Neural cell (in vitro differentiated cells): Measurements from ENCODE around the gene NPIPB6.

ENCODE experiments used
- EP300 ChIP-seq: fragments of 450-650 bp; conservative IDR thresholded peaks from 2 replicates; pipeline ENCODE4 v1.6.1; 2014; ENCODE audit warnings: antibody characterized with exemption, mild to moderate bottlenecking, moderate library complexity; ENCODE audit not compliant: poor library complexity, severe bottlenecking
- EZH2 ChIP-seq: fragments of 200-600, 300-800 bp; shearing (Covaris generic), sonication (generic); IDR thresholded peaks from 2 replicates; pipeline ENCODE4 v1.6.1; 2014; ENCODE audit warnings: antibody characterized with exemption, low read length, borderline replicate concordance, mild to moderate bottlenecking; ENCODE audit not compliant: insufficient read depth, poor library complexity, severe bottlenecking
- MXI1 ChIP-seq: fragments of 450-650 bp; conservative IDR thresholded peaks from 2 replicates; pipeline ENCODE4 v1.6.1; 2014; ENCODE audit warnings: antibody characterized with exemption, mild to moderate bottlenecking; ENCODE audit not compliant: poor library complexity, severe bottlenecking
- POLR2AphosphoS5 ChIP-seq: IDR thresholded peaks from 2 replicates; pipeline ENCODE4 v1.6.1; 2012
- RAD21 ChIP-seq: fragments of 450-650 bp; conservative IDR thresholded peaks from 2 replicates; pipeline ENCODE4 v1.6.1; 2014; ENCODE audit warnings: antibody characterized with exemption, mild to moderate bottlenecking, moderate library complexity
- SMC3 ChIP-seq: fragments of 450-650 bp; conservative IDR thresholded peaks from 2 replicates; pipeline ENCODE4 v1.6.1; 2014; ENCODE audit warnings: antibody characterized with exemption, mild to moderate bottlenecking, moderate library complexity; ENCODE audit not compliant: poor library complexity
- TAF1 ChIP-seq: IDR thresholded peaks from 2 replicates; pipeline ENCODE4 v1.6.1; 2012; ENCODE audit warnings: low read depth
- TF ChIP-seq, protein P1 (sequence below): fragments of 450-650 bp; IDR thresholded peaks from 2 replicates; pipeline ENCODE4 v1.5.1; 2014; ENCODE audit warnings: antibody characterized with exemption, mild to moderate bottlenecking, moderate library complexity; ENCODE audit not compliant: poor library complexity, severe bottlenecking
- TF ChIP-seq, protein P2 (sequence below): IDR thresholded peaks from 2 replicates; pipeline ENCODE4 v1.6.1; 2012; ENCODE audit warnings: borderline replicate concordance

GRCh38 chr16:28301154-28301553 is 62.2 kb downstream of the NPIPB6 start:
- TF ChIP-seq POLR2AphosphoS5: peak; percentile 11
- TF ChIP-seq, protein P1, sequence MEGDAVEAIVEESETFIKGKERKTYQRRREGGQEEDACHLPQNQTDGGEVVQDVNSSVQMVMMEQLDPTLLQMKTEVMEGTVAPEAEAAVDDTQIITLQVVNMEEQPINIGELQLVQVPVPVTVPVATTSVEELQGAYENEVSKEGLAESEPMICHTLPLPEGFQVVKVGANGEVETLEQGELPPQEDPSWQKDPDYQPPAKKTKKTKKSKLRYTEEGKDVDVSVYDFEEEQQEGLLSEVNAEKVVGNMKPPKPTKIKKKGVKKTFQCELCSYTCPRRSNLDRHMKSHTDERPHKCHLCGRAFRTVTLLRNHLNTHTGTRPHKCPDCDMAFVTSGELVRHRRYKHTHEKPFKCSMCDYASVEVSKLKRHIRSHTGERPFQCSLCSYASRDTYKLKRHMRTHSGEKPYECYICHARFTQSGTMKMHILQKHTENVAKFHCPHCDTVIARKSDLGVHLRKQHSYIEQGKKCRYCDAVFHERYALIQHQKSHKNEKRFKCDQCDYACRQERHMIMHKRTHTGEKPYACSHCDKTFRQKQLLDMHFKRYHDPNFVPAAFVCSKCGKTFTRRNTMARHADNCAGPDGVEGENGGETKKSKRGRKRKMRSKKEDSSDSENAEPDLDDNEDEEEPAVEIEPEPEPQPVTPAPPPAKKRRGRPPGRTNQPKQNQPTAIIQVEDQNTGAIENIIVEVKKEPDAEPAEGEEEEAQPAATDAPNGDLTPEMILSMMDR: no peak
- TF ChIP-seq EP300: no peak
- TF ChIP-seq EZH2: no peak
- no peak for TF ChIP-seq RAD21
- TF ChIP-seq, protein P2, sequence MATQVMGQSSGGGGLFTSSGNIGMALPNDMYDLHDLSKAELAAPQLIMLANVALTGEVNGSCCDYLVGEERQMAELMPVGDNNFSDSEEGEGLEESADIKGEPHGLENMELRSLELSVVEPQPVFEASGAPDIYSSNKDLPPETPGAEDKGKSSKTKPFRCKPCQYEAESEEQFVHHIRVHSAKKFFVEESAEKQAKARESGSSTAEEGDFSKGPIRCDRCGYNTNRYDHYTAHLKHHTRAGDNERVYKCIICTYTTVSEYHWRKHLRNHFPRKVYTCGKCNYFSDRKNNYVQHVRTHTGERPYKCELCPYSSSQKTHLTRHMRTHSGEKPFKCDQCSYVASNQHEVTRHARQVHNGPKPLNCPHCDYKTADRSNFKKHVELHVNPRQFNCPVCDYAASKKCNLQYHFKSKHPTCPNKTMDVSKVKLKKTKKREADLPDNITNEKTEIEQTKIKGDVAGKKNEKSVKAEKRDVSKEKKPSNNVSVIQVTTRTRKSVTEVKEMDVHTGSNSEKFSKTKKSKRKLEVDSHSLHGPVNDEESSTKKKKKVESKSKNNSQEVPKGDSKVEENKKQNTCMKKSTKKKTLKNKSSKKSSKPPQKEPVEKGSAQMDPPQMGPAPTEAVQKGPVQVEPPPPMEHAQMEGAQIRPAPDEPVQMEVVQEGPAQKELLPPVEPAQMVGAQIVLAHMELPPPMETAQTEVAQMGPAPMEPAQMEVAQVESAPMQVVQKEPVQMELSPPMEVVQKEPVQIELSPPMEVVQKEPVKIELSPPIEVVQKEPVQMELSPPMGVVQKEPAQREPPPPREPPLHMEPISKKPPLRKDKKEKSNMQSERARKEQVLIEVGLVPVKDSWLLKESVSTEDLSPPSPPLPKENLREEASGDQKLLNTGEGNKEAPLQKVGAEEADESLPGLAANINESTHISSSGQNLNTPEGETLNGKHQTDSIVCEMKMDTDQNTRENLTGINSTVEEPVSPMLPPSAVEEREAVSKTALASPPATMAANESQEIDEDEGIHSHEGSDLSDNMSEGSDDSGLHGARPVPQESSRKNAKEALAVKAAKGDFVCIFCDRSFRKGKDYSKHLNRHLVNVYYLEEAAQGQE: no peak
- TF ChIP-seq MXI1: no peak
- TF ChIP-seq TAF1: no peak
- TF ChIP-seq SMC3: no peak
